ENCODE measurements around the gene TGM4.

Gene TGM4

GRCh38 chr3:44930911-44931310, 56.5 kb downstream of the TGM4 start:
- no peak for DNase-seq (ENCODE audit: low read depth)
- TF ChIP-seq CTCF (IDR thresholded peaks at IDR 0.05; ENCODE audit: insufficient read depth, low read depth, low read length, missing control alignments) = no peak
- no peak overlapping the region for H3K4me3 ChIP-seq (ENCODE audit: low read length)

- H3K4me3 ChIP-seq (ENCODE audit: low read length) = no peak overlapping the region
- DNase-seq (ENCODE audit: low read depth) = no peak
- no peak for TF ChIP-seq CTCF (IDR thresholded peaks at IDR 0.05; ENCODE audit: insufficient read depth, low read depth, low read length, missing control alignments)
Observed at GRCh38 chr3:44931791-44932190, 57.4 kb downstream of the TGM4 start.

GRCh38 chr3:44932271-44932670, 57.9 kb downstream of the TGM4 start:
- TF ChIP-seq CTCF (IDR thresholded peaks at IDR 0.05; ENCODE audit: insufficient read depth, low read depth, low read length, missing control alignments) = no peak
- no peak overlapping the region for H3K4me3 ChIP-seq (ENCODE audit: low read length)
- no peak for DNase-seq (ENCODE audit: low read depth)

GRCh38 chr3:44932986-44933944, 58.9 kb downstream of the TGM4 start:
- no peak for DNase-seq (ENCODE audit: low read depth)
- TF ChIP-seq CTCF (IDR thresholded peaks at IDR 0.05; ENCODE audit: insufficient read depth, low read depth, low read length, missing control alignments) = no peak
- no peak overlapping the region for H3K4me3 ChIP-seq (ENCODE audit: low read length)

GRCh38 chr3:44939581-44940036, 65.2 kb downstream of the TGM4 start:
- no peak for DNase-seq (ENCODE audit: low read depth)
- no peak overlapping the region for H3K4me3 ChIP-seq (ENCODE audit: low read length)
- TF ChIP-seq CTCF (IDR thresholded peaks at IDR 0.05; ENCODE audit: insufficient read depth, low read depth, low read length, missing control alignments) = no peak

GRCh38 chr3:44942202-44942921, 68.0 kb downstream of the TGM4 start:
- TF ChIP-seq CTCF (IDR thresholded peaks at IDR 0.05; ENCODE audit: insufficient read depth, low read depth, low read length, missing control alignments) = no peak
- H3K4me3 ChIP-seq (ENCODE audit: low read length) = no peak overlapping the region
- peak; percentile 74 for DNase-seq (ENCODE audit: low read depth)

Data from epithelial cell of esophagus (primary cell).